Stimulated activated CD4-positive, alpha-beta T cell treated with anti-CD3 and anti-CD28 coated beads, Interleukin-12 subunit alpha, Interleukin-12 subunit beta, amount 100 ng/mL, for 24 hours (primary cell): ENCODE measurements around the gene MEGF9.

Source experiments
- DNase-seq, 2 experiments: peaks; one replicate each; pipeline ENCODE4 v3.0.0-alpha.2; 2020; ENCODE audit warnings: low read depth in 2 of 2

Gene MEGF9

DNA sequence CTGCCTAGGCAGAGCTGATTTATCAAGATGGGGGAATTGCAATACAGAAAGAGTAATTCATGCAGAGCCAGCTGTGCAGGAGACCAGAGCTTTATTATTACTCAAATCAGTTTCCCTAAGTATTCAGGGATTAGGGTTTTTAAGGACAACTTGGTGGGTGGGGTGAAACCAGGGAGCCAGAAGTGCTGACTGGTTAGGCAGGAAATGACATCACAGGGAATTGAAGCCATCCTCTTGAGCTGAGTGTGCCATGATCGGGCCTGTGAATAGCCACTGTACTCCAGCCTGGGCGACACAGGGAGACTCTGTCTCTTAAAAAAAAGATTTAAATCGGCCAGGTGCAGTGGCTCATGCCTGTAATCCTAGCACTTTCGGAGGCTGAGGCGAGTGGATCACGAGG is 89.0 kb downstream of the MEGF9 start:
- no peak for DNase-seq

DNA sequence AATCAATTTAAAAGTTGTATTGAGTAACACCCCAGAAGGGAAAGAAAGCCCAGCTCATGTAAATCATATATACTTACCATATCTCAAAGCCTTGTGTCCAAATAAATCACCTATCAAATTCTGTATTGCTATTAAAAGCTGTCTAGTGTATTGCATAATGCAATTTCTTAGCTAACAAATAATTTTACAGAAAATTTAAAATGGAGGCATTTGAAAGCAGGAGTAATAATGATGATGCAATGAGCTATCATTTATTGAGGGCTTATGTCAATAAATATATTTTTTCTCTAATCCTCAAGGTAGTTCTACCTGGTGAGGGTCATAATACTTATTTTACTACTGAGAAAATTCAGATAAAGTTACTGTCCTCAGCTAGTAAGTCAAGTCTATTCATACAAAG is 91.5 kb downstream of the MEGF9 start:
- DNase-seq: no peak

DNA sequence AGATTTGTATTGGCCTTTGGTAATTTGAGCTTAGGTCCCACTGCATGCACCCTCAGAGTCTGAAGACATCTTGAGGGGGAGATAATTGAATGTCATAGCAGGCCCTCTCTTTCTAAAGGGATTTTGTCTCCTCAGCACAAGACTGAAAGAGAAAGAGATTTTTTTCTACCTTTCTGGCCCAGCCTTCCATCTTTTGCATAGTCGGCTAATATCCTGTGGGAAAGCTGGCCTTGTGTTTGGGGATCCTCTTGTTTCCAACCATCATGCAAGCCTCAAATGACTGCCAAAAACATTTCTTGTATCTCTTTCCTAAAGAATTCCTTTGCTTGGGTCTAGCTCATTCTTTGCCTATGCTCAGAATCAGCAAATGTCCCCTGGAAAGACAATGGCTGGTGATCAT is 92.3 kb downstream of the MEGF9 start:
- DNase-seq: no peak

DNA sequence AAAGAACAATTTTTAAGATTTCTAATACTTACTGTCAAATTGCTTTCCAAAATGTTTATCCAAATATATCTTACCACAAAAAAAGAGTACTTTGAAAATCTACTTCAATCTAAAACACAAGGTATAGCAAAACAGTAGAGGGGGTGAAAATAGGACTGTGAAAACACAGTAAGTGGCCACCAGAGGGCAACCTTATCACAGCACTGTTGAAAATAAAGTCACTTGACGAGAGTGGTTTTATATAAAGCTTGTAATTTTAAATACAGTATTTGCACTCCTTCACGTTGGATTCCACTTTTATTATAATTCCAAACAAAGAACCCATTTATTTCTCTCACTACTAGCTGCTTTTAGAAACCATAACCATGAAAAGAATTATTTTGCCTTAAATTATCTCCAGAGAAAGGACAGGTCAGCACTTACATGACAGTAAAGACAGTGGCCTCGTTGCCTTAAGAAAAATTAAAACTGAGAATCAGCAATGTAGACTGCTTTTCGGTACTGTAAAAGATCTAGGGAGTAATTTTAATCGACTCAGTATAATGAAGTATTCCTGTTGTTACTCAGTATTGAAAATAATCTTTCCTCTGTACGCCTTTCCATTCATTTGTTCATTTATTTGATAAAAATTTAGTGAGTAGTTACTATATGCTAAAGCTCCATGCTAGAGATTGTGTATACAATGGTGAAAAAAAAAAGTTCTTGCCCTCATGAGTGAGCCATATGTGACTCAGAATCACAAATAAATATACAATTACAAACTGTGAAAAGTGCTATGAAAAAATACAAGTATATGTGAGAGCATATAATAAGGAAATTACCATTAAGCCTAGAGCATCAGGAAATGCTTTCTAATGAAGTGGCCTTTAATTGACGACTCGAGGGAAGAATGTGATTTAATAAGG is 94.3 kb downstream of the MEGF9 start:
- DNase-seq: peak; percentile 11 to 45

DNA sequence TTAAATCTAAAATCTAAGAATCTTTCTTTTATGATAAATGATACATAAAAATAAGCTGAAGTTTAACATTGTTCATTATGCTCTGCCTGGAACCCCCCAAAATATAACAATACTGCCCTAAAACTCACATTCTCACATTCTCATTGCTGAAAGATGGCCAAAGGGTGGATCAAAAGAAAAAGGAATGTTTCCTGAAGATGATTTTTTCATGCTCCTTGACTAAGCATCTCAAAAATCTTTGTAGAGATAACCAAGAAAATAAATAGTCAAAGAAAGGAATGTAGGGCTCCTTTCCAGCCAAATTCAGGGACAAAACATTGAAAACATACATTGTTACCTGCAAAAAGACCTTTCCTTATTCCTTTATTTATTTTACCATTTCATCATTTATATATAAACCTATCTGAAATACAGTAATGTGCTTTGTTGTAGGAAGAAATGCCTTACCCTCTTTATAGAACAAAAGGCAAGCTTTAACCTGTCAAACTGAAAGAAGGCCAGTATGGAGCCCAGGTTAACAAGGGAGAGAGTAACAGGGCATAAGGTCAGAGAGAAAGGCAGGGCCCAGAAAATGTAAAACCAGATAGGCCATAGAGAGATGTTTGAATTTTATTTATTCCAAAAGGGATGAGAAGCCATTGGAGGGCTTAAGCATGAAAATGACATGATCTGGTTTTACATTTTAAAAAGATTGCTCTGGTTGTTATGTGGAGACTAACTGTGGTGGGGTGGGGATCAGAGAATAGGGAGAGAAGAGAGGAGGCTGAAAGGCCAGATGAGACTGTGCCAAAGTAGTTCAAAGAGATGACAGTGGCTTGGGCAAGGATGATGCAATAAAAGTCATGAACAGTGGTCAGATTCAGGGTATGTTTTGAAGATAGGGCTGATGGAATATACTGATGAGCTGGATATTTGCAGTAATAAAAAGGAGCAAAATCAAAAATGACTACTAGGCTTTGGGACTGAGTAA is 97.0 kb downstream of the MEGF9 start:
- no peak for DNase-seq

DNA sequence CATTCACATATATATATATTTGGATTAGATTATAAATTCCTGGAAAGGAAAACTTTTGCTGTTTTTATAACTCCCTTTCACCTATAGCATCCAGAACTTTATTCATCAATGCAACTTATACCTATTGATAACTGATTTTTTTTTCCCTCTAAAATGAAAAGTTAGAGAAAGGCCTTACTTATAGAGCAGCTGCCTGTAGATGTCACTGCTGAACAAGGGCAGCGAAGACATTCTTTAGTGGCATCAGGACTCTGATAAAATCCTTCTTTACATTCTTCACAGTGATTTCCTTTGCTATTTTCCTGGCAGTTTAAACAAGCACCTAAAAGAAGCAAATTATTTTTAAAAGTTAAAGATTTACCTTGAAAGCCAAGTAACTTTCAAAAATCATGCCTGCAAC is 102.1 kb downstream of the MEGF9 start:
- no peak for DNase-seq

DNA sequence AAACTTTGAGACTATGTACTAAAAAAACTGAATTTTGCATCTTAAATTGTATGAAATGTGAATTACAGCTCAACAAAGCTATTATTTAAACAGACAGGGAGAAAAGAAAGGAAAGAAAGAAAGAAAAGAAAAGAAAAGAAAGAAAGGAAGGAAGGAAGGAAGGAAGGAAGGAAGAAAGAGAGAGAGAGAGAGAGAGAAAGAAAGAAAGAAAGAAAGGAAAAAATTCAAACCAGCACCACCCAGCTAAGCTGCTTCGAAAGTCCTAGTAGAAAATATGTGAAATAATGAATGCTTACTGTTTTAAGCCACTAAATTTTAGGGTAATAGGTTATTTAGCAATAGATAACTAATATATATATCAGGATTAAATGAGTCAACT is 102.6 kb downstream of the MEGF9 start:
- DNase-seq: no peak

DNA sequence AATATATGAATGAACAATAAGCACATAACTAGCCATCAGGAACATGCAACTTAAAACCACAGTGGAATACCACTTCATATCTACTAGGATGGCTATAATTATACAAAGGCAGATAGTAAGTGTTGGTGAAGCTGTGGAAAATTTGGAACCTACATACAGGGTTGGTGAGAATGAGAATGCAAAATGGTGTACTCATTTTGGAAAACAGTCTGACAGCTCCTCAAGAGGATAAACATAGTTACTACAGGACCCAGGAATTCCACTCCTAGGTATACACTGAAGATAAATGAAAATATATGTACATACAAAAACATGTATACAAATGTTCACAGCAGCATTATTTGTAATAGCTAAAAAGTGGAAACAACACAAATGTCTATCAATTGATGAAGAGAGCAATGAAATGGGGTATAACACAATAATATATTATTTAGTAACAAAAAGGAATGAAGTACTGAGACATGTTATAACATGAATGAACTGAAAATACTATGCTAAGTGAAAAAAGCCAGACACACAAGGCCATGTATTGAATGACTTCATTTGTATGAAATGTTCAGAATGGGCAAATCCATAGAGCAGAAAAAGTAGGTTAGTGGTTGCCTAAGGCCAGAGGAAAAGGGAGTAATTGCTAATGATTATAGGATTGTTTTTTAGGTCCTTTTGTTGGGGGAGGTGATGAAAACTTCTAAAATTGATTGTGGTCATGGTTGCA is 103.1 kb downstream of the MEGF9 start:
- no peak for DNase-seq

DNA sequence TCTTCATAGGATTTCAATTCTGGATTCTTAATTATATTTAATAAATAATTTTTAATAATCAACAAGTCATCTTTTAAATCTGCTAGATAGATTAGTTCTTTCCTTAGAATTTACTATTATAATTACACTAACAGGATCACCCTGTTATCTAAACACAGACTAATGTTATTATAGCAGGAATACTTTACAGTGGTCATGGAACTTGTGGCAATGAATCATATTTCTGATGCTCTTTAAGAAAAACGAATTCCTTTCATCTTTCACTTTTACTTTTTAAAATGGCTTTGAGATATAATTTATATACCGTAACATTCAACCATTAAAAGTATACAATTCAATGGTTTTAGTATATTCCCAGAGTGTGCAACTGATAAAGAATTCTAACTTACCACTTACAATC is 104.6 kb downstream of the MEGF9 start:
- no peak for DNase-seq

DNA sequence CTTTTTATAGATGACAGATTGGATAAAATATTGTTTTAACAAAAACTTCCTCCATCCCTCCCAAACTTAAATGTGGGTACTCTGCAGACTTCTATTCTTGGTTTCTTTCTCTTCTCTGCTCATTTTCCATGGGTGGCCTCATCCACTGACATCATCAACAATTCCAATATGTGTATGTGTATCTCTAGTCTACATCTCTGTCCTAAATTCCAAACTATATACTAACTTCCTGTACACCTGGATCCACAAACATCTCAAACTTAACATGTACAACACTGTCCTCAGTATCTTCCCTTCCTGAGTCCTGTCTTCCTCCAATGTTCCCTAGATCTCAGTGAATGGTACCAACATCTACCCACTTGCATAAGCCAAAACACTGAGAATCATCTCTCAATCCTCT is 105.8 kb downstream of the MEGF9 start:
- DNase-seq: no peak

DNA sequence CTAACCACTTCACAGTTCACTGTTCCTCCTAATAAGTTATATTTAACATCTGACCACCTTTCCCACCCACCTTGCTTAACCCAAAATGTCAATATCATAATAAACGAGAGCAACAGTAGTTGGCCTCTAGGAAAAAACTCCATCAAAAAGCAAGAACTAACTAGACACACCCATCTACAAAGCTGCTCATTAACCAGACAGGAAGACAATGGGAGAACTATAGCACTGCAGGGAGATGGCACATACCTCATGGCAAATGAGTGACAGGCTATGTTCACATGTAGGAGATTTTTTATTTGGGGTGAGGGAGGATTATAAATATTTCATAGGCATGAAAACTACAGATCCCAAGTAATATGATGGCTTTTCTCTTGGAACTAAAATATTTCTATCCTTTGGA is 110.7 kb downstream of the MEGF9 start:
- DNase-seq: no peak

DNA sequence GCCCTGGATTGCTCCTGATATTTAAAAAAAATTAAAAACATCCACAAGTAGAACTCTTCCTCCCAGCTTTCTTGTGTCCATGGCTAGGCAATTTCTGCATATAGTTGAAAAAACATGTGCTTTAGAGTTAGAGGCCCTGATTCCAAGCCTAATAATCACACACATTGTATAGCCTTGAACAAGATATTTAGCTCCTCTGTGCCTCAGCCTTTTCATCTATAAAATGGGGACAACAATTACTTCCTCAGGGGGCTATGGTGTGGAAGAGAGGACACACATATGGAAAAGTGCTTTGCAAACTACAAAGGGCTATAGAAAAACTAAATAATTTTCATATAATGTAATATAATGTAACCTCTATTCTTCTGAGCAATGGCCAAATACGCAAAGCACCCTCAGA is 111.3 kb downstream of the MEGF9 start:
- no peak for DNase-seq

DNA sequence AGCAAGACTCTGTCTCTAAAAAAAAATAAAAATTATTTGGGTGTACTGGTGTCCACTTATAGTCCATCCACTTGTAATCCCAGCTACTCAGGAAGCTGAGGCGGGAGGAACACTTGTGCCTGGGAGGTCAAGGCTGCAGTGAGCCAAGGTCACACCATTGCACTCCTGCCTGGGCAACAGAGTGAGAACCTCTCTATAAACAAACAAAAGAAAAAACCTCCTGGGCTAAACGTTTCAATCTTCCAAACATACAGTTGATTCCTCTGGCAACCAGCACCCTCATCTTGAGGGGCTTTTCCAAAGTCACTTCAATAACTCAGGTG is 120.4 kb downstream of the MEGF9 start:
- DNase-seq: no peak

DNA sequence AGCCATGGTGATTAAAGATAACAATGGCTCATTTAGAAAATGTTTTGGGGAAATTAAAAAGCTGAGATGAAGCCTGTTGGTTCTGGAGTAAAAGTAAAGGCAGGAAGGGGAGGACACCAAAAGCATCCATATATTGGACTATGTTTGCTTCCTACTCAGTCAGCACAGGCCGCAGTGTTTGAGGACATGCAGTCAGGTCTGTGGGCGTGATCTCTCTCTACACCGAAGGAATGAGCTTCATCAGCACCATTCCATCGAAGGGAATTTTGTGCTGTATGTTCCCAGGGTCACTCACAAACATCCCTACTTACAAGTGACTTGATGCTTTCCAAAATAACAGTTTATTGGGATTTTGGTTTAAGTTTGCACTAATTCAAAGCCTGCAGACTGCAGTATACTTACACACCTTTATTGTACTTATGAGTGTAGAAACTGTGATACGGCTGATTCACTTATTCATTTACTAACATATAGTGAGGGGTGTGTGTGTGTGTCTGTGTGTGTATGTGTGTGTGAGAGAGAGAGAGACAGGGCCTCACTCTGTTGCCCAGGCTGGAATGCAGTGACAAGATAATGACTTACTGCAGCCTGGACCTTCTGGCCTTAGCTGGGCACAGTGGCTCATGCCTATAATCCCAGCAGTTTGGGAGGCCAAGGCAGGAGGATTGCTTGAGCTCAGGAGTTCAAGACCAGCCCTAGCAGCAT is 120.9 kb downstream of the MEGF9 start:
- DNase-seq: no peak

DNA sequence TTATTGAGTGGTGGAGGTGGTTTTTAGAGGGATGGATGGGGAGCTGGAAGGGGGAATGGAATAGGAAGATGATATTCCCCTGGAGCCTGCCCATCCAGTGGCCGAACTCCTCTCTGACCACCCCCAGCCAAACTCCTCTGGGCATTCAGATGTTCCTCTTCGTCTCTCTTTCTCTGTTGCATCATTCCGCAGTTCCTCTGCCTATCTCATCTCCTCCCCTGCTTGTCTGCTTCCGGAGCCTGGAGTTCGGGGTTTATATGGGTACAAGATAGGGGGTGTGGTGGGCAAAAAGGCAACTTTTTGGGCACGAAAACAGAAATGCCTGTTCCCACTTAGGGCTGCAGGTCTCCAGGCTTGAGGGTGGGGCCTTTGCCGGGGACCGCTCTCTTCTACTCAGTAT is 122.1 kb downstream of the MEGF9 start:
- no peak for DNase-seq

DNA sequence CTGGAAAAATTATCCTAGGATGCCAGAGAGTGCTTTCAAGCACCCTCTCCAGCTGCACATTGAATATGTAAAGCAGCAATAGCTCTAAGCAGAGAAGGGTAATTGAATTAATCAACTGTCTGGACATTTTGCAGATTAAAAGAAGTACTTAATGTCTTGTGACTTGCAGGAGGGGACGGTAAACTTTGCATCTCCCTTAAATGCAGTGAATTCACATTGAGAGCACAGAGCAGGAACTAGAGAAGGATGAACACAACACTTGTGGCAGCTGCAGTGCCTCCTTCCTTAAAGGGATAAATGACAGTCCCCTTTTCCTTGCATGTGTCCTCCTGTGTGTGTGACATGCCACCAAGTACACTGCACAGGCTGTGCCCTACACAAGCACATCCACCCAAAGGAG is 126.9 kb downstream of the MEGF9 start:
- DNase-seq: no peak

DNA sequence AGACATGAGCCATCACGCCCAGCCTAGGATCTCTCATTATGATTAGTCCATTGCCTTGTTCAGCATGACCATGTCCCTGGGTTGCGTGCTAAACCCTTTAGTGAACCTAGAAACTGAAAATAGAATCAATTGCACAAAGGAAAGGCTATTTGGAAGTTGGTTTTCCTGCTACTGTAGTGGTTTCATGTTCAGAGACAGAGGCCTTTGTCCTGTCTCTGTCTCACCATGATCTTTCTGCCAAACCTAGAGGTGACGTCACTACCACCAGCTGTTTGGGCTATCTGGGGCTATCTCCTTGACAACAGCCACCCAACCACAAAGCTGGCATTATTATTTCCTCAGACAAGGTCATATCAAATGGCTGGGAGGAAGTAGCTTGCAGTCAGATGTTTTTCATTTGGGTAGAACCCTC is 130.3 kb downstream of the MEGF9 start:
- no peak for DNase-seq

DNA sequence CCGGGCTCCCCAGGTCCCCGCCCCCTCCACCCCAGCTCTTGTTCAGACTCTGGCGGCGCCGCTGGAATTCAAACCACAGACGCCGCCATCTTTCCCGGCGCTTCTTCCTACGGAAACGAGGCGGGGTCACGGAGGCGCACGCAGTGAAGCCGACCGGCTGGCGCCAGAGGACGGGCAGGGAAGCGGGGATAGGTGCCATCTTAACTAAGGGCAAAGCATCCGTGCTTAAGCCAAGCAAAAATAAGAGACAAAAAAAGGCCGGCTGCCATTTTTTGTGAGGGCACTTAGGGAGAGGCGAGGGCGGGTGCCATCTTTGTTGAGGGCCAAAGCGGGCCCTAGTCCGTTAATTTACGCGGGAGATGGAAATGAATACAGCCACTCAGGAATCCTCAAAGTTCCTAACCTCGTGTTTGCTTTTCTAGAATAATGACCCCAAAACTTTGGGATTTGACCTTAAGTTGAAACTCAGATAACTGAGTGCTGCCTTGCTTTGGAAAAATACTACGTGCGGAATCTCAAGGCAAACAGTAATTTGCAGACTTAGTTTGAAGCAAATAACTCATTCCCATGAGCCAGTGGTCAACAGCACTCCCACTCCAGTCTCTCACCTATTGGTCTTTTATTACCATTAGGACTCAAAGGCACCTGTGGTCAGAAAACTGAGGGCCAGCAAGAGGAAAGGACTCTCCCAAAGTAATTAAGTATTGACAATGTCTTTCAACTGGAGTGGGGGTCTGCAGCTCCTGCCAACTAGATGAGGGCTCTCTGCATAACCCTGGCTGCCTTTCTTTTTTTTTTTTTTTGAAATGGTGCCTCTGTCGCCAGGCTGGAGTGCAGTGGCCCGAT is 134.0 kb downstream of the MEGF9 start, which contains the start of gene CDK5RAP2:
TSS of gene CDK5RAP2 (minus strand) at position 117 of the 846 bp plus-strand sequence. CDS start 189 bp downstream, outside the sequence.
- peak; percentile 85 to 90 for DNase-seq

DNA sequence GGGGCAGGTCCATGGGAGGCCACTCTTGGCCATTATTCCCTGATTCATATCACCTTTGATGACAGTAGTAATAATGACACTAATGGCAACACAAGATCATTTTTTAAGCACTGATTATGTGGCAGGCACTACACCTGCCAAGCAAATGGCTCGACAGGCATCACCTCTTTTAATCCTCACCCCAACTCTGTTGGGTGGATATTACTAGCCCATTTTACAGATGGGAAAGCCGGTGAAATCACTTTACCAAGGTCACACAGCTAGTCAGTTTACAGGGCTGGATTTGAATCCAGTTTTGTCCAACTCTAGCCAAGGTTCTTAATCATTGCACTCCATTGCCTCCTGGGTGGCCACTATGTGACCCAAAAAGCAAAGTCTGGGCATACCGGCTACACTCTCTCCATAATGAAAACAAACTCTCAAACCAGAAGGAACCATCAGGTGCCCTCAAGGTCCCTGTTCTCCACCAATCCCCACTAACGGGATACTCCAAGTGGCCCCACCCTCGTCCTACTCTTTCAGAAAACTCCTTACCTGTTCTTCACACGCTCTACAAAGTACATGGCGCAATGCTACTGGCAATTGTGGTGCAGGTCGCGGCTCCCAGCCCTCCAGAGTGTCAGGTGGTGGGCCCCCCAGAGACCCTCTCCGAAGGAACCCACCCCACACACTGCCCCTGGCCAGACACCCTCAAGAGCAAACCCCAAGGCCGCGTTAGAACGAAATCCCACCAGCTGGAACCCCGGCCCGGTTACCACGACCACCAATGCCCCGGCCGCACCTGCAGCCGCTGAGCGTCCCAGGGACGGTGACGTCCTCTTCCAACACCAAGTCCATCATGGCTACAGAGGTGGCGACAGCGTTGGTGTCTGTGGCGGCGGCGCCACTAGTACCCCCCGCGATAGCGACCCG is 134.9 kb downstream of the MEGF9 start:
- no peak for DNase-seq
